ENCODE data around the gene CRACR2A.

Gene CRACR2A

GRCh38 chr12:3624273-3624672, 128.6 kb downstream of the CRACR2A start:
- DNase-seq (ENCODE audit: low read depth): no peak
- TF ChIP-seq CTCF (IDR thresholded peaks at IDR 0.05; ENCODE audit: low read length, missing control alignments): no peak

DNA sequence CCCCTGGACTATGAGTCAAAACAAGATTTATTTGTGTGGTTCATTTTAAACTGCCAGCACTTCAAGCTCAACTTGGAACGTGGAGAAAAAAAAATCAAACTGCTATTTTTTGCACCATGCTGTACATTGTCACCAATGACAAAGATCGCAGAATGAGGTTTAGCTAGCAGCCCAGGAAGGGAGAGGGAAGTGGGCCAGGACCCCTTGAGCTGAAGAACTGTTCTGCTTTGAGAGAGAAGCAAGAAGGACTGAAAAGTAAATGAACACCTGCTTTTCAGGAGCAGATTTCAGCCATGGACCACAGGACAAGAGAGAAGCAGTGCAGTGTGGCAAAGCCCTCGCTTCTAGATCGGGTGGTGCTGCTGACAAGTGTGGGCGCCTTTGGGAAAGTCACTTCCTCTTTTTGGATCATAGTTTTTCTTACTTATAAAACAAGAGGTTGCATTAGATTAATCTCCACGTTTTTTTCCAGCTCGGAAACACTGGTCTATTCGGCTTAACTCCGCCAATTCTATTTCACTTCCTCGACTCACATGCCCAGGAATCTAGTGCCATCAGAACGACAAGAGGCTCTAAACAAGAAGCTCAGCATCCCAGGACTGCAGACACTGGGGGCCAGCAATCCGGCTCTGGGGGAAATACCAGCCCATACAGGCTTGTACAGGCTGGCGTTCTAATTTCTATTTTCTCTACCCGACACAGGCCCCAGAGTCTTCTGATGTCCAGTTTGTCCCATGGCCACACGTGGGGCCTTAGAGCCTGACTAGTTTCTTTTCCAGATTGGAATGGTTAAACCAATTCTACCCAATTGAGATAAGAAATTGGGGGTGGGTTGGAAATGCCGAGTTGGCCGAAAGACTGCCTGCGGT, 129.9 kb downstream of the CRACR2A start:
- DNase-seq (ENCODE audit: low read depth): no peak
- TF ChIP-seq CTCF (IDR thresholded peaks at IDR 0.05; ENCODE audit: low read length, missing control alignments): no peak
- H3K4me3 ChIP-seq (replicated peaks; ENCODE audit: low read depth, low read length): no peak overlapping the region

More at GRCh38 chr12:3624273-3624672, 128.6 kb downstream of the CRACR2A start:
- no peak overlapping the region for H3K4me3 ChIP-seq (replicated peaks; ENCODE audit: low read depth, low read length)

DNA sequence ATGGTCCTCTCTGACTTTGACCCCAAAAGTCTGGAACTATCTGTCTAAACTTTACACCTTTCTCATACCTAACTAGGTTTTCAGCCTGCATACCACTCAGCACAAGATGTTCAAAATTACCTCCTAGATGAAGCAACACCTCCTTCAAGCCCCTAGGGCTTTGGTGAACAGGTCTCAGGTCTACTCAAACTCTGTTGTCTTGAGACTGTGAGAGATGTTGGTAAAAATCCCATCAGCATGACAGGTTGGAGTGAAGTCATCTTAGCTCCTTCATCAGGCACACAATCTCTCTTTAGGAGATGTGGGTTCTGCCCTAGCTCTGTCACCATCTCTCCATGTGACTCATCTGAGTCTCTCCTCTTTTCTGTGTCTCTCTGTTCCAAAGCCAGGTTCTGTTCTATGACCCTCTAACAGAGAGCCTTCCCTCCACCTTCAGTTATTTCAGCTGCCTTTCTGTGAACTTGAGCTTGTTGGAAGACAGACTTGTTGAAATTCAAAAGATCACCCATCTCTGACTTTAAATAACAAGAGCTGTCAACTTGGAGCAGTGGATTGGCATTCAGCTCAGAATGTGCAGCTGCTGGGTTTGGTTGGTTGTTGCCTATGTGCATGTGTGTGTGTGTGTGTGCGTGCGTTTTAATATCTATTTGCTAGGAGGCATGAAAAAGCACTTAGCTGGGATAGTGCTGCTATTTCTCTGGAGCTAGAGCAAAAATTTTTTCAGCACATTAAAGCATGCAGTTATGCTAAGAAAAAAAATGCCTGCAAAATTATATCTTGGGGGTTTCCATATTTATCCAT, 130.7 kb downstream of the CRACR2A start:
- TF ChIP-seq CTCF (IDR thresholded peaks at IDR 0.05; ENCODE audit: low read length, missing control alignments): no peak
- no peak for DNase-seq (ENCODE audit: low read depth)
- no peak overlapping the region for H3K4me3 ChIP-seq (replicated peaks; ENCODE audit: low read depth, low read length)

DNA sequence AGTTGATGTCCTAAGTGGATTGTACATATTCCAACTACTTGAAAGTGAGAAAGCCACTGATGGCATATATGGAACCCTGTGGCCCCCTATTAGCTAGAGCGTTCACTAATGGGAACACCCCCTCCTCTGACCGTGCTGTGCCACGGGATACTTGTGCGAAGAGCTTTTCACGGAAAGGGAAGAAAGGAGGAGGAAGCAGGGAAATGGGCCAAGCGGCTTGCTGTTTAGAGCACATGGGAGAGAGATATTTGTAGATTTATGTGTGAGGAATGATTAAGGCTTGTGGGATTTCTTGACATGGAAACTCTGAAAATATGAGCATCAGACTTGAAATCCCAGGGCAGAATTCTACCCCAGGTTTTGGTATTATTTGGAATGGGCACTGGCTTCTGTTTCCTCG, 132.1 kb downstream of the CRACR2A start:
- DNase-seq (ENCODE audit: low read depth): no peak
- H3K4me3 ChIP-seq (replicated peaks; ENCODE audit: low read depth, low read length): no peak overlapping the region
- TF ChIP-seq CTCF (IDR thresholded peaks at IDR 0.05; ENCODE audit: low read length, missing control alignments): no peak

DNA sequence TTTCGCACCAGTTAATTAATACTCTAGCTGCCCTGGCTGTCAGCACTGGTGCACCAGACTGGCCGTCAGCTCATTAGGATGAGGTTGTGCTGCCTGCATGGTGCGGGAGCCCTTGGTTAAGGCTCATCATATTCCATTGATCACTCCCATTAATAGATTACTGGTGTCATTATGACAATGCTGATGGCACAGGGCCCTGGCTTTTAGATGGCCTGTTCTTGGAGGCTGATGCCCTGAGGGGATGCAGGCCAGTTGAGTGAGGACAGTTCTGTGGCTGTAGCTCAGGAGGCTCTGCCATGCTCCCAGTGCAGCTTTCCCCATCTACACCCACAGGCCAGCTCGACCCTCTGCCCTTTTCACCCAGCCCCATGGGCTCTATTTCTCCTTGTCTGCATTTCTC, 135.3 kb downstream of the CRACR2A start:
- H3K4me3 ChIP-seq (replicated peaks; ENCODE audit: low read depth, low read length): no peak overlapping the region
- no peak for TF ChIP-seq CTCF (IDR thresholded peaks at IDR 0.05; ENCODE audit: low read length, missing control alignments)
- DNase-seq (ENCODE audit: low read depth): no peak

DNA sequence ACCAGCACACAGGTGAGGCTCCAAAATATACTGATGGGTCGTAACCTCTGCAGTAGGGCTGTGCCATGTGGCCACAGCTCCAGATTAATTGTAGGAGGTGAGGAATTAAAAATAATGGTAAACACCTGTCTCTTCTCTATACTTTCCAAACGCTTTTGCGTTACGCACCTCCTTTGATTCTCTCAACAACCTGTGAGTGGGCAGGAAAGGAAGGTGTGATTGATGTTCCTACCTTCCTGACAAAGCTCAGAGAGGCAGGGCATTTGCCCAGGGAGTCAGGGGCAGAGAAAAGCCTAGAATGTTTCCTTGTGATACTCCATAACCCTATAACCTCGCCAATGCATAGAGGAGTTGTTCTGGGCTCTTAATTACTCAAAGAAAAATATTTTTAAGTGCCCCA, 137.0 kb downstream of the CRACR2A start:
- no peak overlapping the region for H3K4me3 ChIP-seq (replicated peaks; ENCODE audit: low read depth, low read length)
- no peak for TF ChIP-seq CTCF (IDR thresholded peaks at IDR 0.05; ENCODE audit: low read length, missing control alignments)
- DNase-seq (ENCODE audit: low read depth): no peak
